ENCODE results near the gene METTL4. TPM values are rescaled to one million over a fixed set of nuclear protein-coding genes. Genes with fewer than 3 reads are reported as not detected.

METTL4 gene
- 7.5 and 8.0 TPM in 2 replicates for polyA plus RNA-seq (2013)

DNA sequence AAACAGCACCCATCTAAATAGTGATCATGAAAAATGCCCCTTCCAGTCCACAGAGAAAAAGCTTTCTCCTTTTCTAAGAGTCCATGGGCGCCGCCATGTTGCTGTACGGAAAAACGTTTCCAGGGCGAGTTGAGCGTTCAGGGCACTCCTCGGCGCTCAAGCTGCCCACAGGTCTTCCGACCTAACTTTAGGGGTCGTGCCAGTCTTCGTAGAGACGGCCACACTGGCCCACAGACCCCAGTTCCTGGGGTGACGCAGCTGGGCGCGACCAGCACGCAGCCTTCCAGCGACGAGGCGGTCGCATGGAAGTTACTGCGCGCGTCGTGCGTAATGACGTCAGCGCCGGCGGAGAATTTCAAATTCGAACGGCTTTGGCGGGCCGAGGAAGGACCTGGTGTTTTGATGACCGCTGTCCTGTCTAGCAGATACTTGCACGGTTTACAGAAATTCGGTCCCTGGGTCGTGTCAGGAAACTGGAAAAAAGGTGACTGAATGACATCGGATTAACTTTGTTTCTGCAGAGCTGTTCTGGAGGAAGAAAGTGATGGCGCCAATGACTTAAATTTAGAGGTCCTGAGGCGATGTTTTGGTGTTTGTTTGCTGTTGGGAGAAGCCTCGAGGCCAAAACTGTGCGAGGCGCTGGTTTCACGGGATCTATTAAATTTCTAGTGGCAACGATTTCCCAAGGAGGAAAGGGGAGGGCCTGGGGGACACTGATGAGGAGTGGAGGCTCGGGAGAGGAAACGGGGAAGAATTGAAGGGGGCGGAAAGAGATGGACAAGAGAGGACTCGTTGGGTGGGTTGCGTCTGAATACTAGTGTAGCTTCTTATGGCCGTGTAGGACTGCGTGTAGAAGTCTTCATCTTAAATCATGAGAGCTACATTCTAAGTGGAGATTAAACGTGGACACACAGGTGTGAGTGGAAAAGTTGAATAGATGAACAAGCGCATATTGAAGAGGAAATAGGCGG lies at the start of gene METTL4, which contains the start of gene NDC80:
Gene METTL4 (minus strand): TSS at position 306 of the 971 bp plus-strand sequence. CDS start 4,289 bp downstream, outside the sequence.
Gene NDC80 (plus strand): TSS at position 358 of the 971 bp plus-strand sequence. CDS start 1,429 bp downstream, outside the sequence.
- peak within 1 kb of the TSS; percentile 97 for H3K14ac ChIP-seq (ENCODE audit: low read length)
- no peak within 1 kb of the TSS for H2BK12ac ChIP-seq (ENCODE audit: low read length)
- H3K4me1 ChIP-seq (ENCODE audit: control insufficient read depth in 1 of 2, insufficient read depth in 2 of 2, low read length in 2 of 2) = peaks cover 2 to 4% of the 10 kb centered on the region in 2 experiments
- peaks cover 8 to 10% of the 10 kb centered on the region in 2 experiments for H3K36me3 ChIP-seq (ENCODE audit: control insufficient read depth in 1 of 2, insufficient read depth in 2 of 2, low read length in 2 of 2)
- peak within 1 kb of the TSS; percentile 99 for H4K8ac ChIP-seq (ENCODE audit: low read depth, low read length)
- DNase-seq = peak; percentile 87 to 96
- no peak within 1 kb of the TSS for H3K23ac ChIP-seq (ENCODE audit: low read length)
- peak within 1 kb of the TSS; percentile 94 for H3K9ac ChIP-seq (ENCODE audit: low read length)
- H3K79me2 ChIP-seq (ENCODE audit: control insufficient read depth, insufficient read depth, low read length, poor library complexity) = peaks cover 9% of the 10 kb centered on the region
- peak within 1 kb of the TSS; percentile 98 for H4K91ac ChIP-seq (ENCODE audit: low read depth, low read length)
- peaks cover 9% of the 10 kb centered on the region for H3K79me1 ChIP-seq (ENCODE audit: low read length)
- H3K9me3 ChIP-seq (ENCODE audit: insufficient read depth, low read depth, low read length) = no peaks in the 10 kb centered on the region
- no peak within 1 kb of the TSS for H2AK5ac ChIP-seq (ENCODE audit: low read length)
- H2BK120ac ChIP-seq (ENCODE audit: insufficient read depth, low read length, poor library complexity) = peak within 1 kb of the TSS; percentile 97
- H2AFZ ChIP-seq (ENCODE audit: insufficient read depth, low read length, poor library complexity) = peak within 1 kb of the TSS; percentile 98
- H3K27me3 ChIP-seq (ENCODE audit: insufficient read depth, low read length) = no peaks in the 10 kb centered on the region
- peak within 1 kb of the TSS; percentile 99 for H4K12ac ChIP-seq (ENCODE audit: low read depth, low read length)
- peak within 1 kb of the TSS; percentile 81 for H3K4me2 ChIP-seq (ENCODE audit: low read length)
- no CpG with 5 or more reads among the region's 55 CpGs for WGBS (ENCODE audit: extremely low coverage, insufficient coverage, insufficient read length)
- peak within 1 kb of the TSS; percentile 99 for H2BK5ac ChIP-seq (ENCODE audit: low read depth, low read length, poor library complexity)
- peak within 1 kb of the TSS; percentile 91 for H3K4me3 ChIP-seq (ENCODE audit: low read depth, low read length)
- H3K27ac ChIP-seq (ENCODE audit: low read depth, low read length) = peak within 1 kb of the TSS; percentile 95
- peak within 1 kb of the TSS; percentile 99 for H3K18ac ChIP-seq (ENCODE audit: low read length)
- peak within 1 kb of the TSS; percentile 52 for H3K4ac ChIP-seq (ENCODE audit: low read depth, low read length)

DNA sequence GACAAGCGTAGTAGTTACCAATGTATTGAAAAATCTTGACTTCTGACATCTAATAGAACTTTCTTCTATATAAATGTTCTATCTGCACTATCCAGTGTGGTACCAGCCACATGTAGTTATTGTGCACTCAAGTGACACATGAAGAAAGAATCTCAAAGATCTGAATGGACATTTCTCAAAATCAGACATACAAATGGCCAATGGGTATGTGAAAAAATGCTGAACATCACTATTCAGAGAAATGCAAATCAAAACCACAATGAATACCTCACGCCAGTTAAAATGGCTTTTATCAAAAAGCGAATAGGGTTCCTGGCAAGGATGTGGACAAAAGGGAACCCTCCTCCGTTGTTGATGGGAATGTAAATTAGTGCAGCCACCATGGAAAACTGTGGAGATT lies 46.7 kb upstream of the METTL4 start:
- Histone ChIP-seq H3K27me3 (ENCODE audit: insufficient read depth, low read length) (no peaks in the 10 kb centered on the region), H3K9ac (ENCODE audit: low read length) (no peak overlapping the region), H2BK120ac (ENCODE audit: insufficient read depth, low read length, poor library complexity) (no peak overlapping the region), H3K23ac (ENCODE audit: low read length) (no peak overlapping the region), H4K8ac (ENCODE audit: low read depth, low read length) (no peak overlapping the region), H3K4me3 (ENCODE audit: low read depth, low read length) (no peak overlapping the region), H3K27ac (ENCODE audit: low read depth, low read length) (no peak overlapping the region), H3K4me2 (ENCODE audit: low read length) (no peak overlapping the region), H2BK5ac (ENCODE audit: low read depth, low read length, poor library complexity) (no peak overlapping the region), H2AFZ (ENCODE audit: insufficient read depth, low read length, poor library complexity) (no peak overlapping the region), H3K4me1 (ENCODE audit: control insufficient read depth in 1 of 2, insufficient read depth in 2 of 2, low read length in 2 of 2) (no peaks in the 10 kb centered on the region), H3K9me3 (ENCODE audit: insufficient read depth, low read depth, low read length) (no peaks in the 10 kb centered on the region), H2AK5ac (ENCODE audit: low read length) (no peak overlapping the region), H4K12ac (ENCODE audit: low read depth, low read length) (no peak overlapping the region), H4K91ac (ENCODE audit: low read depth, low read length) (no peak overlapping the region), H3K14ac (ENCODE audit: low read length) (no peak overlapping the region), H3K18ac (ENCODE audit: low read length) (no peak overlapping the region), H2BK12ac (ENCODE audit: low read length) (no peak overlapping the region), H3K36me3 (ENCODE audit: control insufficient read depth in 1 of 2, insufficient read depth in 2 of 2, low read length in 2 of 2) (peaks cover 2 to 4% of the 10 kb centered on the region in 2 experiments), H3K79me1 (ENCODE audit: low read length) (no peaks in the 10 kb centered on the region), H3K79me2 (ENCODE audit: control insufficient read depth, insufficient read depth, low read length, poor library complexity) (no peaks in the 10 kb centered on the region), H3K4ac (ENCODE audit: low read depth, low read length) (no peak overlapping the region)
- peak in 1 of 2 donors; percentile 41 for DNase-seq
- no CpG with 5 or more reads among the region's 4 CpGs for WGBS (ENCODE audit: extremely low coverage, insufficient coverage, insufficient read length)

DNA sequence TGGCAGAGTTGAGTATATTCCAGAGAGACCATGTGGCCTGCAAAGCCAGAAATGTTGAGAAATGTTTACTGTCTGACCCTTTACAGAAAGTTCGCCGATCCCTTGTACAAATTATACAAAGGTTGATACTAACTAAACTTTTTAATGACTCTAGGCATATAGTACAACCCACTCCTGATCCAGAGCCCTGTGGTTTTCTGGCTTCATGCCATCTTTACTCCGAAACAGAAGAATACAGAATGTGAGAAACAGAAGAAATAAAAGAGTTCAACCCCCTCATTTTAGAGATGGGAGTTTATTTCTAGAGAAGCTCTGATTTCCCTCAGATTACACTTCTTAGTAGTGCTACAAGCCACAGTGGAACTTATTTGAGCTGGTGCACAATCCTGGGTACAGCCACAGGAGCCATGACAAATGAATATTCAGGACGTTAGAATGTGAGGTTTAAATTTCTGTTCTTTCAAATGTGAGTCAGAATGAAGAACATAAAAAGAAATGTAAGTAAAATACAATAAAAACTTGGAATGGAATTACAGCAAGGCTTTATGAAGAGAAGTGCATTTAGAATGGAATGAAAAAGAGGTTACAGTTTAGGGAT lies 46.2 kb upstream of the METTL4 start:
- no peak overlapping the region for H2BK5ac ChIP-seq (ENCODE audit: low read depth, low read length, poor library complexity)
- no peak overlapping the region for H3K4ac ChIP-seq (ENCODE audit: low read depth, low read length)
- H4K12ac ChIP-seq (ENCODE audit: low read depth, low read length) = no peak overlapping the region
- H3K79me1 ChIP-seq (ENCODE audit: low read length) = no peaks in the 10 kb centered on the region
- no CpG with 5 or more reads among the region's 4 CpGs for WGBS (ENCODE audit: extremely low coverage, insufficient coverage, insufficient read length)
- H4K8ac ChIP-seq (ENCODE audit: low read depth, low read length) = no peak overlapping the region
- no peak overlapping the region for H3K4me3 ChIP-seq (ENCODE audit: low read depth, low read length)
- H2AFZ ChIP-seq (ENCODE audit: insufficient read depth, low read length, poor library complexity) = no peak overlapping the region
- DNase-seq = no peak
- peaks cover 2 to 4% of the 10 kb centered on the region in 2 experiments for H3K36me3 ChIP-seq (ENCODE audit: control insufficient read depth in 1 of 2, insufficient read depth in 2 of 2, low read length in 2 of 2)
- H2BK12ac ChIP-seq (ENCODE audit: low read length) = no peak overlapping the region
- H2BK120ac ChIP-seq (ENCODE audit: insufficient read depth, low read length, poor library complexity) = no peak overlapping the region
- no peak overlapping the region for H3K18ac ChIP-seq (ENCODE audit: low read length)
- H3K27ac ChIP-seq (ENCODE audit: low read depth, low read length) = no peak overlapping the region
- H3K27me3 ChIP-seq (ENCODE audit: insufficient read depth, low read length) = no peaks in the 10 kb centered on the region
- no peaks in the 10 kb centered on the region for H3K4me1 ChIP-seq (ENCODE audit: control insufficient read depth in 1 of 2, insufficient read depth in 2 of 2, low read length in 2 of 2)
- no peak overlapping the region for H3K14ac ChIP-seq (ENCODE audit: low read length)
- H4K91ac ChIP-seq (ENCODE audit: low read depth, low read length) = no peak overlapping the region
- no peak overlapping the region for H3K4me2 ChIP-seq (ENCODE audit: low read length)
- no peak overlapping the region for H2AK5ac ChIP-seq (ENCODE audit: low read length)
- H3K9me3 ChIP-seq (ENCODE audit: insufficient read depth, low read depth, low read length) = no peaks in the 10 kb centered on the region
- H3K23ac ChIP-seq (ENCODE audit: low read length) = no peak overlapping the region
- H3K9ac ChIP-seq (ENCODE audit: low read length) = no peak overlapping the region
- H3K79me2 ChIP-seq (ENCODE audit: control insufficient read depth, insufficient read depth, low read length, poor library complexity) = no peaks in the 10 kb centered on the region

GRCh38 chr18:2612996-2613395 lies 41.7 kb upstream of the METTL4 start:
- H3K4ac ChIP-seq (ENCODE audit: low read depth, low read length) = no peak overlapping the region
- H3K79me1 ChIP-seq (ENCODE audit: low read length) = no peaks in the 10 kb centered on the region
- H3K27me3 ChIP-seq (ENCODE audit: insufficient read depth, low read length) = no peaks in the 10 kb centered on the region
- WGBS (ENCODE audit: extremely low coverage, insufficient coverage, insufficient read length) = no CpG with 5 or more reads among the region's 1 CpG
- no peak overlapping the region for H4K8ac ChIP-seq (ENCODE audit: low read depth, low read length)
- no peak overlapping the region for H3K4me3 ChIP-seq (ENCODE audit: low read depth, low read length)
- no peaks in the 10 kb centered on the region for H3K79me2 ChIP-seq (ENCODE audit: control insufficient read depth, insufficient read depth, low read length, poor library complexity)
- no peak overlapping the region for H3K9ac ChIP-seq (ENCODE audit: low read length)
- H3K36me3 ChIP-seq (ENCODE audit: control insufficient read depth in 1 of 2, insufficient read depth in 2 of 2, low read length in 2 of 2) = peaks cover 9 to 12% of the 10 kb centered on the region in 2 experiments
- H4K12ac ChIP-seq (ENCODE audit: low read depth, low read length) = no peak overlapping the region
- H3K4me2 ChIP-seq (ENCODE audit: low read length) = no peak overlapping the region
- no peak overlapping the region for H4K91ac ChIP-seq (ENCODE audit: low read depth, low read length)
- H2BK5ac ChIP-seq (ENCODE audit: low read depth, low read length, poor library complexity) = no peak overlapping the region
- H2BK120ac ChIP-seq (ENCODE audit: insufficient read depth, low read length, poor library complexity) = no peak overlapping the region
- H3K27ac ChIP-seq (ENCODE audit: low read depth, low read length) = no peak overlapping the region
- no peak overlapping the region for H2AK5ac ChIP-seq (ENCODE audit: low read length)
- no peak overlapping the region for H2BK12ac ChIP-seq (ENCODE audit: low read length)
- no peak for DNase-seq
- H3K18ac ChIP-seq (ENCODE audit: low read length) = no peak overlapping the region
- H3K14ac ChIP-seq (ENCODE audit: low read length) = no peak overlapping the region
- H3K23ac ChIP-seq (ENCODE audit: low read length) = no peak overlapping the region
- H3K4me1 ChIP-seq (ENCODE audit: control insufficient read depth in 1 of 2, insufficient read depth in 2 of 2, low read length in 2 of 2) = no peaks in the 10 kb centered on the region
- H2AFZ ChIP-seq (ENCODE audit: insufficient read depth, low read length, poor library complexity) = no peak overlapping the region
- no peaks in the 10 kb centered on the region for H3K9me3 ChIP-seq (ENCODE audit: insufficient read depth, low read depth, low read length)
